Measurements from ENCODE around the gene GNB5.

DNA sequence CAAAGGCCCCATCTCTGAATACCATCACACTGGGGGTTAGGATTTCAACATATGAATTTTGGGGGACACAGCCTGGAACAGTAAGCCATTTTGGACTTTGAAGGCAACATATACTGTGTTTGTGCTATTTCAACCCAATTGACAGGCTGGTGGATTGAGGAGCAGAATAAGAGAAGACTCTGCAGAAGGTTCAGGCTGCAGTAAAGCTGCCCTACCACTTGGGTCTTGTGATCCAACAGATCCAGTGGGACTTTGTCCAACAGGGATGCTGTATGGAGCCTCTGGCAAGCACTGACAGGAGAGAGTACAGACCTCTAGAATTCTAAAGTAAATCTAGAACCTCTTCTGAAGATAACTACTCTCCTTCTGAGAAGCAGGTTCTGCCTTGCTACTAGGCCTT, 77.5 kb downstream of the GNB5 start:
- TF ChIP-seq POLR2AphosphoS5 (IDR thresholded peaks at IDR 0.05; ENCODE audit: borderline replicate concordance, low read depth, low read length) (no peak), EZH2 (IDR thresholded peaks at IDR 0.05) (no peak)
